Testis (tissue), 2 donors: Measurements from ENCODE around the gene GNAI3.

ENCODE experiments used
- CTCF ChIP-seq, 3 experiments: fragments of 450-650 bp in 2 of 3; fragments of 200-600 bp in 1 of 3; sonication (generic) in 1 of 3; IDR thresholded peaks; one replicate each; pipeline ENCODE4 v1.5.1; 2016 to 2019; ENCODE audit warnings: antibody characterized with exemption in 3 of 3, mild to moderate bottlenecking in 2 of 3, moderate library complexity in 1 of 3
- POLR2A ChIP-seq: fragments of 450-650 bp; IDR thresholded peaks from one replicate; pipeline ENCODE4 v1.6.1; 2017; ENCODE audit warnings: antibody characterized with exemption, mild to moderate bottlenecking, moderate library complexity

- TF ChIP-seq CTCF (IDR thresholded peaks at IDR 0.05) (no peak), POLR2A (no peak)
Measured at GRCh38 chr1:109626682-109627408, 78.4 kb downstream of the GNAI3 start.
